CD4-positive, CD25-positive, alpha-beta regulatory T cell (primary cell): ENCODE results near the gene HLF. TPM values are rescaled to one million over a fixed set of nuclear protein-coding genes. Genes with fewer than 3 reads are reported as not detected.

ENCODE experiments used
- polyA plus RNA-seq, 4 donors: library from polyadenylated mRNA; unstranded; fragments of 300-500 nt; fragmentation: Illumina TruSeq; gene quantifications; one replicate each; pipeline ENCODE4 v1.2.3, GENCODE V29; 2021
- total RNA-seq: library from RNA; stranded (reverse); gene quantifications from one replicate; pipeline ENCODE4 v1.2.3, GENCODE V29; 2022

Gene HLF
- total and polyA plus RNA-seq, 5 donors from 2014 or later, result 0.28 to 2.1 (median 0.66) TPM

Other genes with a start within 250 kb of the HLF start
- gene MMD, start 156.9 kb downstream of the HLF start, total RNA-seq, result 17.8 TPM
- gene MMD, start 156.9 kb downstream of the HLF start, polyA plus RNA-seq, result 10 to 100 TPM; 10.1 to 12.3 (median 11.8) TPM
- not detected for gene SMIM36, start 246.5 kb downstream of the HLF start, total RNA-seq
- not detected for gene SMIM36, start 246.5 kb downstream of the HLF start, polyA plus RNA-seq